GM21717 (cell line): ENCODE measurements around the gene CNTNAP2.
"Not testable (repeated sequence)": the region's sequence is repeated elsewhere in the genome, so short reads cannot be mapped to it uniquely, and the experiment has no call there.

Source experiments
- ATAC-seq: cut with Tn5 transposase; IDR thresholded peaks from one replicate; pipeline ENCODE4 v1.9.1; 2021; ENCODE audit warnings: mild to moderate bottlenecking, moderate library complexity; ENCODE audit not compliant: unreplicated experiment

CNTNAP2 gene

DNA sequence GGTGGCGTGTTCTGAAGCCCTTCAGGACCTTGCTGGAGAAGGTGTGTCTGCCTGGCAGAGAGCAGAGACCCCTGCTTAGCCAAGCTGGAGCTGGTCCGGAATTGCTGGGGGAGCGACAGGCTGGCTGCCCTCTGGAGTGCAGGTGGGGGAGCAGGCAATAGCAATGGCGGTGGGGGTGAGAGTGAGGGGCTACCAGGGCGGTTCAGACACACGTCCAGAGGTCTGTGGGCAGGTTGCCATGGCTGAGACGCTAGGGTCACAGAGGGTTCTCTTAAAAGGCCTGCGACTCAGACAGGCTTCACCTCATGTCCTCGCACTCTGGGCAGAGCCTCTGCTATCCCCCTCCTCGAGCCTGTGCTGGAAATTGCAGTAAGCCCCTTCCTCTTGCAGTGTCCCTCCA, 2144.9 kb downstream of the CNTNAP2 start:
- ATAC-seq, result no peak

DNA sequence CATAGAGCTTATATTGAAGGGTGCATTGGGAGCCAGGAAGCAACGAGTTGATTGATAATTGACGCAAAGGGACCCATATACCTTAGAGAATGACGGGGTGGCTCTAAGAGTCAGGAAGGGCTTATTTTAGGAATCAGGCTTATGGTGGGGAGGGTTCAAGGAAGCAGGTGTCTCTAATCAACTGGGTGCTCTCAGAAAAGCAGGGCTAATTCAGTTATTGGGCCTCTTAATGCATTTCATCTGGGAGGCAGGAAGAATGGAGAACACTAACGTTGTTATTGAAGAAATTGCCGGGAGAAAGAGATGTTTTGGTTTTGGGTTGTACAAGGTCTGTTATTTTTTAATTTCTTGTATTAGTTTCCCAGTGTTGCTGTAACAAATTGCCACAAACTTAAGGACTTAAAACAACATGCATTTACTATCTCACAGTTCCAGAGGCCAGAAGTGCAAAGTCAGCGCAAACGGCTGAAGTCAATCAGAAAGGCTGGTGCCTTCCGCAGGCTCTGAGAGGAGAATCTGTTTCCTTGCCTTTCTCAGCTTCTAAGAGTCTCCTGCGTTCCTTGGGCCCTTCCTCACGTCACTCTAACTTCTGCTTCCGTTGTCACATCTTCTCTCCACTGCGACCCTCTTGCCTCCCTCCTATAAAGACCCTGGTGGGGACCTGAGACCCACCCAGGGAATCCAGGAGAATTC, 2145.5 kb downstream of the CNTNAP2 start:
- no peak for ATAC-seq

DNA sequence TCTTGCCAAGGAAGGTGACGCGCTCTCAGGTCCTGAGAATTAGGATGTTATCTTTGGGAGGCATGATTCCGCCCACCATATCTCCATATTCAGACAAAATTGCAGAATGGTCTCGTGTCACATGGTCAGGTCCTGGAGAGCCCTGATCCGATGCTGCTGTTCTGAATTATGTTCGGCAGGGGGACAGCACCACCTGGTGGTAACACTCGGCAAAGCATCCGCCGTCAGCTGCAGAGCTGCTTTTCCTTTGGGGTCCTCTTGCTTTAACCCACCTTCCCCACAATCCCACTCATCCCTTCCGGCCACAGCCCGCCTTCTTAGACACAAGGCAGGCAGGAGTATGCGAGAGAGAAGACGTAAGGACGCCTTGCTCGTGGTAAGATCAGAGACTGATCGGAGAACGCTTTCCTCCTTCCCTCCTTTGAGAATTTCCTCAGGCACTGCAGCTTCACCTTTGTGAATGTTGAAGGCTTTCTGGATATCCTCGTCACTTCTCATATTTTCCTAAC, 2146.2 kb downstream of the CNTNAP2 start:
- ATAC-seq, result peak; percentile 79

DNA sequence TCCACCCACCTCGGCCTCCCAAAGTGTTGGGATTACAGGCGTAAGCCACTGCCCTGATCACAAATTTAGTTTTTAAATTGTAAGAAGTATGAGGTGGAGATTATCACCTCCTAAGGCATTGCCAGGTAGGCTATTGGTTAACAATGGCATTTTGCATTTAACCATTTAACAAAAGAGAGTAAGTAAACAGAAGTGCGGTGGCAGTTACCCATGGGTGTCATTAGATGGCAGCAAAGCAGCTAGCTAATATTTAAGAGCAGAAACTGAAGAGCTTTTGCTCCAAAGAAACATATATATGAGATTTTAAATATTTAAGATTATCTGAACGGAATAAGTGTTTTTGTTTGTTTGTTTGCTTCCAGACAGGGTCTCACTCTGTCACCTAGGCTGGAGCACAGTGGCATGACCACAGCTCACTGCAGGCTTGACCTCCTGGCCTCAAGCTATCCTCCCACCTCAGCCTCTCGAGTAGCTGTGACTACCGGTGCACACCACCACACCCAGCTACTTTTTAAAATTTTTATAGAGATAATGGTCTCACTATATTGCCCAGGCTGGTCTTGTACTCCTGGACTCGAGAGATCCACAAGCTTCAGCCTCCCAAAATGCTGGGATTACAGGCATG, 2148.4 kb downstream of the CNTNAP2 start:
- no peak for ATAC-seq

DNA sequence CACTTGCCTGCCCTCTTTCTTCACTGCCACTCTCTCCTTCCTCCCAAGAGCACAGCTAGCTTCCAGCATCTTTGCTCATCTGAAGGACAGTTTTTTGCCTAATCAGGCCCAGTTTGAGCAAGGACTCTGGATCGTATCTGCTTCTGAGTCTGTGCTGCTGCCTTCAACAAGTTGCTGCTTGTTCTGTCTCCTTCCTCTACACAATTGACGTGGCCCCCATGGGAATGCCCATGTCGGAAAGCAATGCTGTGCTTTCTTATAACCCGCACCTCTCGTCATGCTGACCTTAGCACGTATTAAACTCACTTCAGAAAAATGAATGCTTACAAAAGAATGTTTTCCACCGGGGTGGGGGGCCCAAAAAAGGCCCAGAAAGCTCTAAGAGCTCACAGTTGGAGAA, 2149.3 kb downstream of the CNTNAP2 start:
- no peak for ATAC-seq

DNA sequence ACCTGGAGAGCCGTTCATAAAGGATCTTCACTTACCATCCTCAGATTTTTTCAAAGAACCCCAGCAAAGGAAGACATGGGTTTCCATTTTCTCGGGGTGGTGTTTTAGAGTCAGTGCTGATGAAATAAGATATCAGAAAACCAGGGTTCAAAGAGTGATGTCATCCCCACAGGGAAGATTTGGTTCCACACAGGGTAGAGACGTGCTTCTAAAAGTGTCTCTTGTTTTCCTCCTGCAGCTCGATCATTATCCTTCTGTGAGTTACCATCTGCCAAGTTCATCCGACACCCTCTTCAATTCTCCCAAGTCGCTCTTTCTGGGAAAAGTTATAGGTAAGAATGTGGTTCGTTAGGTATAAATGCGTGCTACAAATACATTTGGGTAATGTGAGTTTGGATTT, 2150.2 kb downstream of the CNTNAP2 start:
- ATAC-seq, result no peak

DNA sequence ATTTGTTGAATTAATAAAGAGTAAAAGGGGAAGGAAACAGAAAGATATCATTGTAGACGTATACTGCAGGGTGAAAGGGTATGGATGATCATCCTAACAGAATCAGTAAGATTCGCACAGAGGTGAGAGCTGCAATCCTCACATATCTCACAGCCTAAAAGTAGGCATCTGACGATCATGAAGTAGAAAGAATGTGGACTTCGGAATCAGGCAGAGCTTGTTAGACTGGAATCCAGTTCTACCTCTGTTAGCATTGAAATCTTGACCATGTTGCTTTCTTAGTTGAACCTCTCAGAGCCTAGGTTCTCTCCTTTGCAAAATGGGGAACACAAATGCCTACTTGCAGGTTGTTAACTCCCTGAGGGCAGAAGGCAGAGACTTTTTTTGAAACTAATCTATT, 2154.0 kb downstream of the CNTNAP2 start:
- ATAC-seq, result no peak

DNA sequence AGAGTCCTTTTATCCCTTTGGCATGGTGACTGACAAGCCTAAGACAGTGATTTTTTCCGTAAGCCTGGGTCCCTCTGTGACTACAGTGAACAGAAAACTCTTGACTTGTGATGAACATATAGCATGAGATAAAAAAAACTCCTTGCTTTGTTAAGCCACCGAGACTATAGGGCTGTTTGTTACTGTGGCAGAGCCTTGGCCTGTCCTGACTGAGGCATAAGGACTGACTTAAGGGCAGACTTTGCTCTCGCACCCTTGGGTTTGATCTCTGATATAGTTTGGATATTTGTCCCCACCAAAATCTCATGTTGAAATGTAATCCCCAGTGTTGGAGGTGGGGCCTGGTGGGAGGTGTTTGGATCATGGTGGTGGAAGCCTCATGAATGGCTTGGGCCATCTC, 2157.5 kb downstream of the CNTNAP2 start:
- ATAC-seq, result no peak

DNA sequence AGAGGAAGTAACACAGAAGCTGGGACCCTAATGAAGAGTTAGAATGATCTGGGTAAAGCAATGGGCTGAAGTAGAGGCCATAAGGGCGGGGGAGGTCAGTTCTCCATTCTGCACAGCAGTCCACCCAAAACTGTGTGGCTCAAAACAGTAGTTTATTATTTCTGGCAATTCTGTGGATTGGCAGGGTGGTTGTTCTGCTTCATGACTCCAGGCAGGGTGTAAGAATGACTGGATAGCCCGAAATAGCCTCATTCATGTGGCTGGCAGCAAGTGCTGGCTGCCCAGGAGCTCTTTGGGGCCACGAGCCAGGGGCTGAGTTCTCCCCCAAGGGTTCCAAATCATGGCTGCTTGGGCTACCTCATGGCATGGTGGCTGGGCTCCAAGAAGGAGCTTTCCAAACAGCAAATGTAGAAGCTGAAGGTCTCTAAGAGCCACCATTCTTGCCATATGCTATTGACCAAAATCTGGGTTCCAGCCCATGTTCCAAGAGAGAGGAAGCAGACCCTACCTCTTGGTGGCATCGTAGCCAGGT, 2158.8 kb downstream of the CNTNAP2 start:
- no peak for ATAC-seq

DNA sequence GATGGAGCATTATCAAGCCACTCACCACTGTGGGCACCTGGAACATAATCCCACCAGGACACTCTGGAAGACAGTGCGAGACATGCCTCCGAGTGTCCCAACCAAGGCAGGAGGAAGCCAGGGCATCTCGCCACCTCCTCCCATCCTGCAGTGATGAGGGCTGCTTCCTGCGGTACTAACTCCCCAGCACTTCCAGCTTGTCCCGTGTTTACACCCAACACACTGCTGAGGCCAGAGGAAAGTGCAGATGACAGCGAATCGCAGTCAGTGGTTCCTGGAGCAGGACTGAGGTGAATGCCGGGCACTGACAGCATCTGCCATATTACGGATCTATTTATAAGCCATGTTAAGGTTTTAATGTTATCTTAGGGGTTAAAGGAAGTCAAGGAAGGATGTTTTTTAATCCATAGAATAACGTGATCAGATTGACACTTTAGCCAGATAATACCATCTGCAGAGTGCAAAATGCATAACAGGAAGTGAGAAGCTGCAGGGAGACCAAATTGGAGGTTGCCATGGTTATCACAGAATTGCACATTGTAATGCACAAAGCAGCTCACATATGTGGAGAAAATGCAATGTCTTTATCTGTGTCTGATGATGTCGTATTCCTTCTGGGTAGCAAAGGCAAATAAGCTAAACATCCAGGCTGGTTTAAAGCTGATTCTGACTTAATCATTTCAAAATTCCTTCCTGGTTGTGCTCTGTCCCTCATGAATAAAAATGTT, 2159.9 kb downstream of the CNTNAP2 start:
- ATAC-seq, result no peak

DNA sequence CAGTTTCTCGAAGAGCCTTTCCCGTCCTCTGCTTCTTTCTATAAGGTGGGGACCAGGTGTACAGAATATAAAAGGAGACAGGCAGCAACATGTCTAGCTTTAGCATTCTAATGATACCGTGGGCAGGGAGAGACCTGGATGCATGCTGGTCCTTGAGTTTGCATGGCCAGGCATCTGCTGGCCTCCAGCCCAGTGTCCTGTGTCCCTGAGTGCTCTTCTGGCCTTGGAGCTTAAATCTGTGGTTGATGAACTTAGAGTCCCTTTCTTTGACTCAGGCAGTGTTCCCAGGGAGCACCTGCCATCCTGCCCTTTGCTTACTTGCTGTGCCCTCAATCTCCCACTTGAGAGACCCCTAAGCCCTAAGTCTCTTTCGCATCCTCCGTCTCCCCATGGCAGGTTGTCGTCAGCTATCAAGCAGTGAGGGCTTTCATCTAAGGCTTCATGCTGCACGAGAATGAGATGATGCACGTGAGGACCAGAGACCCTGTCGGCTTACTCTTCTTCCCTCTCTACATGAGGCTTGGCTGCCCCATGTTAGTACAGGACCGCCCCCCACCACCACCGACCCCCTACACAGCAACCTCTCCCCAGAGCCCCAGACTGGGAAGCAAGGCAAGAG, 2160.6 kb downstream of the CNTNAP2 start:
- ATAC-seq, result no peak

DNA sequence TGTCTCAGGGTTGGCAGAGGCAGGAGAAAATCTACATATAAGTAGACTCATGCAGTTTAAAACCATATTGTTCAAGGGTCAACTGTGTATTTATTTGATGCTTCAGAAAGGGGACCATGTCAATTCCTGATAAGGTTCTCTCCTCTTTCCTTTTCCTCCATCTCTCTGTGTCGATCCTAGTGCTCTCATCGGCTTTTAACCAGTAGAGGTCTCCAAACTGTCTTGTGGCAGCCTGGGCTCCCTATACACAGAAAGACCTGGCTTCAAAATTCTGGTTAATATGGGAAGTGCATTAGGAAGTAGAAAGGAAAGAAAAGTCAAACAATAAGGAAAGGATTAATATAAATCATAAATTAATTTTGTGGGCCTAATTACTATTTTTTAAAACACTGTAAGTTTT, 2169.5 kb downstream of the CNTNAP2 start:
- ATAC-seq, result no peak

DNA sequence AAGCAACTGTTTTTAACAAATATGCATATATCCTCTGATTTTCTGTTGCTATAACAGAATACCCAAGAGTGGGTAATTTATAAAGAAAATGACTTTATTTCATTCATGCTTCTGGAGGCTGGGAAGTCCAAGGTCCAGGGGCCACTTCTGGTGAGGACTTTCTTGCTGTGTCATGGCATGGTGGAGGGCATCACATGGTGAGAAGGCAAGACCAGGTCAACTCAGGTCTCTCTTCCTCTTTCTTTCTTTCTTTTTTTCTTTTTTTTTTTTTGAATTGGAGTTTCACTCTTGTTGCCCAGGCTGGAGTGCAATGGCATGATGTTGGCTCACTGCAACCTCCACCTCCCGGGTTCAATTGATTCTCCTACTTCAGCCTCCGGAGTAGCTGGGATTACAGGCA, 2170.9 kb downstream of the CNTNAP2 start:
- ATAC-seq, result no peak

DNA sequence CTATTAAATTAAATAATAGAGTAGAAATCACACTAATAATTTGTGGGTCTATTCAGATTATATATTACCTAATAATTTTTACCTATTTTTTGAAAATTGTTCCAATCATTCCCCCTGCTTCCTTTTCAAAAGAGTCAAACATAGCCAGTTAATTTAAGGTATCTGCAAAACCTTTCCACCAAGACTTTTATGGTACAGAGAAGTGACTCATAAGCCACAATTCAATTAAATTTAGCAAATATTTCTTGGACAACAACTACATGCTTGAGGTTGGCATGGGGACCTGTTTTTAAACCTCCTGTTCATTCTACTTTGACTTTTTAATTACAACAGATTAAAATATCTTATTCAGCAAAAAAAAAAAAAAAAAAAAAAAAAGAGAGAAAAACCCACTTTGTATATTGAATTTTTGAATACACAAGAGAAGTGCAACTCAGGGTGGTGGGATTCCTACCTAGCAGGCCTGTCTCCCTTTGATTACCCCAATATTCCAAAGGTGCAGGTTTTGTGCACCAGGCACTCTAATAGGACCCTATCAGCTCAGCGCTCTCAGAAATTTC, 2172.1 kb downstream of the CNTNAP2 start:
- no peak for ATAC-seq

DNA sequence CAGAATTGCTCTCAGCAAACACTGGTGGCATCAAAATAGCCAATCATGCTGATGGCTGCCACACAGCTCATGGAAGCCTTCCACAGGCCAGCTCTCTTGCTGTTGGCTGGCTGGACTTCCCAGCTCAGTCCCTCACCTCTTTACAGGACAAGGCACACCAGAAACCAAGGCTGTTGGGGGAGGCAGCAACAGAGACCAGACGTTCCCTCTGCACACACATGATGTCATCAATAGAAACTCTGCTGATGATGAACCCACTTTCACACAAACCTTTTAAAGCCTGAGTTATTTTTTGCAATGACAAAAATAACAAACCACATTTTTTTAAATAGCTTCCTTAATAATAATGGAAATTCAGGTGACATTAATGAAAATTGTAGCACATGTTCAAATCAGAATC, 2173.0 kb downstream of the CNTNAP2 start:
- ATAC-seq, result peak; percentile 73

DNA sequence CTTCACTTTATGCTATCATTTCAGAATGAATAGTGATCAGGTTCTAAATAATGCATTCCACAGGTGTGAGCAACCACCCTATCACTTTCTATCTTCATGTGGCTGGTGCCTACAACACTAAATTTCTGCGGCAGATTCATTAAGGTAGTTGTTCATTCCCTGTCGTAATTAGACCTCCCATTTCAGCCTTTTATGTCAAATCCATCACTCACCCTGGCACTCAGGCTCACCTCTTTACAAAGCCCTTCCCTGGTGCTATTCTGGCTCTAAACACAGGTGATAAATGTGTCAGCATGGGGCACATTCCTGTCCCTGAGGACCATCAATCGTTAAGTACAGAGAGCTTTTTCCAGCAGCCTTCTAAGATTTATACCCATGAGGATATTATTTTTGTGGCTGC, 2173.9 kb downstream of the CNTNAP2 start:
- no peak for ATAC-seq

DNA sequence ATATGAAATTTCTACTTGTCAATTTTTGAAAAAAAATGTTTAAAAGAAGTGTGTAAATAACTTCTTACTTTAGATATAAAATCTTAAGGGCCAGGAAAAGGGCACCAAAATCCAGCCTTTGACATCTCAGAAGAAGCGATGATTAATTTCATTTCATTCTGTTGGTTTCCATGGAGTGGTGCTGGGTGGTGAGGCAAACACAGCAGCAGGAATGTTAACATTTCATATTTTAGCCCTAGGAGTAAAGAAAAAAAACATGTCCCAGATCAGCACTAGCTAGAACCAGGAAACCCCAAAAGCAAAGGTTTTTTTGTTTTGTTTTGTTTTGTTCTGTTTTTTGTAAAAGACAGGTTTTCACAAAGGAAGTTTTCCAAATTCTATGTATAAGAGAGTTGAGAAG, 2175.2 kb downstream of the CNTNAP2 start:
- no peak for ATAC-seq

DNA sequence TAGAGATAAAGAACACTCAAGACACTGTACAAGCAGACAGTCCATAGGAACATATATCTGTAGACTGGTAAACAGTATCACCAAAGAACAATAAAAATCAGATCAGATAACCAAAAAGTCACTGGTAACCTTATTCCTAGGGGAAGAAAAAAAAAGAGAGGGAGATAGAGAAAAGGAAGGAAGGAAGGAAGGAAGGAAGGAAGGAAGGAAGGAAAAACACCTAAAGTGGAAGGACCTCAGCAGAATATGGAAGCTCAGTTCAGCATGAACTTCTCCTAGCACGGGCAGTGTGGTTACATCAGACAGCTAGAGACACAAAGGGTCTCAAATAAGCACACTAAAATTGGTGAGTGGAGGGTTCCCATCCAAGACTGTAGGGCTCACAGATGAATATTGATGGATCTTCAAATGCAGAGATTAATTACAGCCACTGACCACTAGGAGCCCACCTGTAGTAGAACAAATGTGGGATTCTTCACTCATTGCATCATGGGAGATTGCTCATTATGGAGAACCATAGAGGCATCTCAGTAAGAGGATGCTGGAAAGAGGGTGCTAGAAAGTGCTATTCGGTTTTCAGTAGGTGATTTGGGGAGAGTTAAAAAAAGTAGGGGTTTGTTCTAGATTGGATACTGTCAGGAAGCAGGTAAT, 2180.5 kb downstream of the CNTNAP2 start:
- no peak for ATAC-seq

DNA sequence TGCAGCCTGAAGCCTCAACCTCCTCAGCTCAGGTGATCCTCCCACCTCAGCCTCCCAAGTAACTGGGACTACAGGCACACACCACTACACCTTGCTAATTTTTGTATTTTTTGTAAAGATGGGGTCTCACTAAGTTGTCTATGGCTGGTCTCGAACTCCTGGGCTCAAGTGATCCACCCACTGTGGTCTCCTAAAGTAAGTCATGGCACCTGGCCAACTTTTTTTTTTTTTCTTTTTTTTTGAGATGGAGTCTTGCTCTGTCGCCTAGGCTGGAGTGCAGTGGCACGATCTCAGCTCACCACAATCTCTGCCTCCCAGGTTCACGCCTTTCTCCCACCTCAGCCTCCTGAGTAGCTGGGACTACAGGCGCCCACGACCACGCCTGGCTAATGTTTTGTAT, 2182.2 kb downstream of the CNTNAP2 start:
- ATAC-seq, result not testable (repeated sequence)
